BE2C (cell line): ENCODE data around the gene FBLIM1.
A peak's percentile ranks its signal among the peaks of the same experiment; 100 is the strongest.

Experiments used
- DNase-seq: peaks from one replicate; pipeline ENCODE4 v3.0.0-alpha.2; 2020
- H3K27me3 ChIP-seq: fragments of 250-450 bp; sonication (Bioruptor Pico); 2 replicates; pipeline ENCODE4 v1.5.1; 2020; ENCODE audit warnings: mild to moderate bottlenecking
- H3K36me3 ChIP-seq: fragments of 250-450 bp; sonication (Bioruptor Pico); 2 replicates; pipeline ENCODE4 v1.5.1; 2020; ENCODE audit warnings: mild to moderate bottlenecking
- H3K4me1 ChIP-seq: fragments of 250-450 bp; sonication (Bioruptor Pico); 2 replicates; pipeline ENCODE4 v1.5.1; 2020
- H3K4me3 ChIP-seq: 2 replicates; pipeline ENCODE4 v1.5.1; 2011; ENCODE audit warnings: low read depth, low read length
- H3K9me3 ChIP-seq: fragments of 250-450 bp; sonication (Bioruptor Pico); 2 replicates; pipeline ENCODE4 v1.5.1; 2020
- TF ChIP-seq, protein P1 (sequence below): IDR thresholded peaks from 2 replicates; pipeline ENCODE4 v1.5.1; 2012; ENCODE audit warnings: mild to moderate bottlenecking, low read depth, low read length

FBLIM1 gene

DNA sequence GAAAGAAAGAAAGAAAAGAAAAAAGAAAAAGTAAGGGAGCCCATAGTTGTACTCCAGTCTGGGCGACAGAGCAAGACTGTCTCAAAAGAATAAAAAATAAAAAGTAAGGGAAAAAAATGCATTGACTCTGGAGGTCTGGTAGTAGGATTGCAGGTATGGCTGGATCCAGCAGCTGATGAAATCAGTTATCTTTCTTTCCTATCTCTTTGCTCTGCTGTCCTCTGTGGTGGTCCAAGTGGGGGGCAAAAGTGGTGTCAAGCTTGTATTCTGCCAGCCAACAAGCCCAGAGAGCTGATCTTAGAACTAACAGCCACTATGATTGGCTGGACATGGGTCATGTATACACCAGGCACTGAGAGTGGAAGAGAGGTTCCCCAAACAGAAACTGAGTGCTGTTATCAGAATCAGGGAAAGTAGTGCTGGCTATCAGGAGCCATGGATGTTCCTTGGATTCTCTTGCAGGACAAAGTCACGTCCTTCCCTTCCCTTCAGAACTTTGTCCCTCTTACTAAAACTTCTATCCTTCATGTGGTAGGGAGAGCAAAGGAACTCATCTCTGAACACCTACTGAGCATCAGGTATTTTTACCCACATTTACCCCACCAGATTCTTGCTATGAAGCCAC is 3.5 kb upstream of the FBLIM1 start:
- Histone ChIP-seq H3K4me1 (peaks cover 8% of the 10 kb centered on the region; the same call in 1 of the 2 replicates), H3K4me3 (no peak overlapping the region), H3K27me3 (peaks cover 6% of the 10 kb centered on the region; the same call in 1 of the 2 replicates), H3K9me3 (no peaks in the 10 kb centered on the region), H3K36me3 (no peaks in the 10 kb centered on the region)
- TF ChIP-seq, protein P1, sequence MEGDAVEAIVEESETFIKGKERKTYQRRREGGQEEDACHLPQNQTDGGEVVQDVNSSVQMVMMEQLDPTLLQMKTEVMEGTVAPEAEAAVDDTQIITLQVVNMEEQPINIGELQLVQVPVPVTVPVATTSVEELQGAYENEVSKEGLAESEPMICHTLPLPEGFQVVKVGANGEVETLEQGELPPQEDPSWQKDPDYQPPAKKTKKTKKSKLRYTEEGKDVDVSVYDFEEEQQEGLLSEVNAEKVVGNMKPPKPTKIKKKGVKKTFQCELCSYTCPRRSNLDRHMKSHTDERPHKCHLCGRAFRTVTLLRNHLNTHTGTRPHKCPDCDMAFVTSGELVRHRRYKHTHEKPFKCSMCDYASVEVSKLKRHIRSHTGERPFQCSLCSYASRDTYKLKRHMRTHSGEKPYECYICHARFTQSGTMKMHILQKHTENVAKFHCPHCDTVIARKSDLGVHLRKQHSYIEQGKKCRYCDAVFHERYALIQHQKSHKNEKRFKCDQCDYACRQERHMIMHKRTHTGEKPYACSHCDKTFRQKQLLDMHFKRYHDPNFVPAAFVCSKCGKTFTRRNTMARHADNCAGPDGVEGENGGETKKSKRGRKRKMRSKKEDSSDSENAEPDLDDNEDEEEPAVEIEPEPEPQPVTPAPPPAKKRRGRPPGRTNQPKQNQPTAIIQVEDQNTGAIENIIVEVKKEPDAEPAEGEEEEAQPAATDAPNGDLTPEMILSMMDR, result no peak
- no peak for DNase-seq

DNA sequence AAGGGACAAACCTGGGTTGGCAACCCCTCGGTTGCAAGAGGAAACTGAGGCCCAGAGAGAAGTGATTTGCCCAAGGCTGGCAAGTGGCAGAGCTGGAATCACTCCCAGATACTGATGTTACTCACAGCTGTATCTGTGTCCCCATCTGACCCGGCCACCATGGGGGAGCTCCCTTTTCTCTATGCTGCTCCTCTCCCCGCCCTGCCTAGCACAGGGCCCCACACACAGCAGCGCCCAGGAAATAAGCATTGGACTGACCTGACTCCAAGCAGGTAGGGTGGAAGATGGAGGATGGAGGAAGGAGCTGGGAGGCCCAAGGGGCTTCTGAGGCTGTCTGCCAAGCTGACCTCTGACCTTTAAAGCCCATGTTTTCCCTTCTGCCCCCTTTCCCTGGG is 3.0 kb upstream of the FBLIM1 start:
- Histone ChIP-seq H3K4me3 (no peak overlapping the region), H3K36me3 (no peaks in the 10 kb centered on the region), H3K9me3 (no peaks in the 10 kb centered on the region), H3K27me3 (peaks cover 6% of the 10 kb centered on the region; the same call in 1 of the 2 replicates), H3K4me1 (peaks cover 8% of the 10 kb centered on the region; the same call in 1 of the 2 replicates)
- TF ChIP-seq, protein P1, result no peak
- DNase-seq, result no peak

DNA sequence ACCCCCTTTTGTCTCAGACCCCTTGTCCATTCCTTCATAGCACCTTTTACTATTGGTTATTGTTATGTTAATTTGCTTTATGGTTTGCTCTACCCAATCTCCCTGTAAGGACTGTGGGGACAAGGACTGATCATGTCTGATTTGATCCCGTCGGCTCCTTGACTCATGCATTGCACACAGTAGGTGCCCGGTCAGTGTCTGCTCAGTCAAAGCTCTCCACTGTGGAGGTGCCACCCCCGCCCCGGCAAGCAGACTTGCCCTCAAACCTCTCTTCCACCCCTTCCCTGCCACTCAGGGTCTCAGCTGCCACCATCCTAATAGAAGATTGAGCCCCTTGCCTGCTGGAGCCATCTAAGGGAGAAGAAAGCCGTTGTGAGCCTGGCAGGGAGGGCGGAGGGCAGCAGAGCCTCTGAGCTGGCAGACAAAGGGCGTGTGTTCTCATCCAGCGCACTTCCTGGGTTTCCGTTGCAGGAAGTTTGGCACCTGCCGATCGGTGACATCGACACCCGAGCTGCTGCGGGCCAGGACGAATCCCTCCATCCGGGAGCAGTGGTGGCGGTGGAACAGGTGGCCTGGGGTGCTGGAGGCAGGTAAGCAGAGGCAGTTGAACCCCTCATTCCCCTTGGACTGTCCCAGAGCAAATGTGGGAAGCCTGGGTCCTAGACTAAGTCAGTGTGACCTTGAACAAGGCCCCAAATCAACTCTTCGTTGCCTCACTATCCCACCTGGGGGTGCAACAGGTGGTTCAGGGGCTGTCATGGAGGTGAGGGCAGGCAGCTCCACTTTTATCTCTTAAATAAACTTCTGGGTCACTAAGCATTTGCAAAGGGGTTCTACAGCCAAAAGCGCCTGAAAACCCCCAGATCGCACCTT is 2.2 kb upstream of the FBLIM1 start:
- Histone ChIP-seq H3K27me3 (peaks cover 6% of the 10 kb centered on the region; the same call in 1 of the 2 replicates), H3K4me1 (peaks cover 12% of the 10 kb centered on the region; the same call in 1 of the 2 replicates), H3K4me3 (no peak overlapping the region), H3K36me3 (no peaks in the 10 kb centered on the region), H3K9me3 (no peaks in the 10 kb centered on the region)
- no peak for DNase-seq
- TF ChIP-seq, protein P1, result no peak

DNA sequence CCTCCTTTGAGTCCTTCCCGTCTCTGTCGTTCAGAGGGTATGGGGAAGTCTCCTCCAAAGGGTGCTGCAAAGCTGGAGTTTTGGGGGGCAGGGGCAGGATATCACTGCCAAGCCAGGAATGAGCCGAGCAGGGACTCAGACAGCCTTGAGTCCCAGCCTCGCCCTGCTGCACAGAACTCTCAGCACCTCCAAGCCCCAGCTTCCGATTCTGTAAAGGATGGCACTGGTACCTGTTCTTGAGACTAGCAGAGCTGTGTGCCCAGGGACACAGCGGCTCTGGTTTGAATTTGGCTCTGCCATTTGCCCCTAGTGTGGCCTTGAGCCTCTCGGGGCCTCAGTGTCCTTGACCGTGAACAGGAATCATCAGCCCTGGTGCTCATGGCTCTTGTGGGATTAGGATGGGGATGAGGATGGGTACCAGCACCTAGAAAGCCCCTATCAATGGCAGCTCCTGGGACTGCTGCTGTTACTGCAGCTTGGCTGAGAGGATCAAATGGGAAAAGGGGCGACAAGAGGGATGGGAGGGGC is 1.5 kb upstream of the FBLIM1 start:
- Histone ChIP-seq H3K36me3 (no peaks in the 10 kb centered on the region), H3K4me3 (no peak overlapping the region), H3K4me1 (peaks cover 12% of the 10 kb centered on the region; the same call in 1 of the 2 replicates), H3K27me3 (peaks cover 6% of the 10 kb centered on the region; the same call in 1 of the 2 replicates), H3K9me3 (no peaks in the 10 kb centered on the region)
- DNase-seq, result no peak
- TF ChIP-seq, protein P1, result no peak

DNA sequence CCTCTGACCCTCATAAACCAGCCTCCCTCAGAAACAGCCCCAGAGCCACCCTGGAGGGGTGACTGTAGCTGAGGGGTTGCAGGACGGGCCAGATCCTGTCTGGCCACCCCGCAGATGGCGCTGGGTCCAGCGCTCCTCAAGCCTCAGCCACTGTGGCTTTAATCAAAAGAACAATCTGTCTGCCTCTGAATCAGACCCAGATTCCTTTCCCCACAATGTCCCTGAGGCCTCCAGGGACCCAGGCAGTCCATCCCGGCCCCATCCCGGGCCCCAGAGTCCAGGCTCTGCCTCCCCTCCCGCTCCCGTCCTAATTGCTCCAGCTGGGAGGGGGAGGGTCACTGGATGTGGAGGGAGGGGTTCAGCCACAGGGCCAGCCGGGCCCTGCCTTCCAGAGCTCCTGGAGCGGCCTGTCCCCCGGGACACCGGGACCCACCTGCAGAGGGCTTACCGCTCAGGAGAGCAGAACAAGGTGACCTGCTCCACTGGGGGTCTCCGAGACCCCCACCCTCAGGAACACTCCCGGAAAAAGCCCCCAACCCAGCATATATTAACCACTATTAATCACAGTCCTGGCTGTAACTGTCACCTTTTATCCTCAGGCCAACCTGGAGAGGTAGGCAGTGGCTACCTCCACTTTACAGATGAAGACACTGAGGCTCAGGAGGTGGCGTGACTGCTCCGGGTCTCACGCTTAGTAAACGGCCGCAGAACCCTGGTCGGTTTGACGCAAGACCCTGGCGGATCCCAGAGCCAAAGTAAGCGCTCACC is 836 bp upstream of the FBLIM1 start:
- H3K36me3 ChIP-seq, result no peaks in the 10 kb centered on the region
- H3K9me3 ChIP-seq, result no peaks in the 10 kb centered on the region
- peaks cover 12% of the 10 kb centered on the region; the same call in 1 of the 2 replicates for H3K4me1 ChIP-seq
- TF ChIP-seq, protein P1, result no peak
- DNase-seq, result peak; percentile 52
- peaks cover 6% of the 10 kb centered on the region; the same call in 1 of the 2 replicates for H3K27me3 ChIP-seq
- H3K4me3 ChIP-seq, result peak overlapping the region; percentile 16
